ENCODE measurements around the gene VMAC.

The VMAC gene

GRCh38 chr19:5950741-5951140 is 46.1 kb downstream of the VMAC start:
- no peak overlapping the region for H3K27ac ChIP-seq (ENCODE audit: low read length)
- peaks cover 98% of the 10 kb centered on the region for H3K79me2 ChIP-seq (ENCODE audit: low read length)
- H3K27me3 ChIP-seq (ENCODE audit: low read depth, low read length) = no peaks in the 10 kb centered on the region
- H3K4me1 ChIP-seq (ENCODE audit: low read length) = peaks cover 50% of the 10 kb centered on the region
- no peak overlapping the region for H3K9ac ChIP-seq (ENCODE audit: low read length)
- peaks cover 88% of the 10 kb centered on the region for H4K20me1 ChIP-seq (ENCODE audit: insufficient read depth, low read length)
- H3K36me3 ChIP-seq (replicated peaks; ENCODE audit: low read depth, low read length) = peaks cover 48% of the 10 kb centered on the region
- peak overlapping the region; percentile 87 for H3K4me2 ChIP-seq (ENCODE audit: low read length)
- H2AFZ ChIP-seq (ENCODE audit: low read depth, low read length) = no peak overlapping the region
- TF ChIP-seq EZH2phosphoT487 (IDR thresholded peaks at IDR 0.05; ENCODE audit: low read depth) = no peak
- TF ChIP-seq, protein P1, sequence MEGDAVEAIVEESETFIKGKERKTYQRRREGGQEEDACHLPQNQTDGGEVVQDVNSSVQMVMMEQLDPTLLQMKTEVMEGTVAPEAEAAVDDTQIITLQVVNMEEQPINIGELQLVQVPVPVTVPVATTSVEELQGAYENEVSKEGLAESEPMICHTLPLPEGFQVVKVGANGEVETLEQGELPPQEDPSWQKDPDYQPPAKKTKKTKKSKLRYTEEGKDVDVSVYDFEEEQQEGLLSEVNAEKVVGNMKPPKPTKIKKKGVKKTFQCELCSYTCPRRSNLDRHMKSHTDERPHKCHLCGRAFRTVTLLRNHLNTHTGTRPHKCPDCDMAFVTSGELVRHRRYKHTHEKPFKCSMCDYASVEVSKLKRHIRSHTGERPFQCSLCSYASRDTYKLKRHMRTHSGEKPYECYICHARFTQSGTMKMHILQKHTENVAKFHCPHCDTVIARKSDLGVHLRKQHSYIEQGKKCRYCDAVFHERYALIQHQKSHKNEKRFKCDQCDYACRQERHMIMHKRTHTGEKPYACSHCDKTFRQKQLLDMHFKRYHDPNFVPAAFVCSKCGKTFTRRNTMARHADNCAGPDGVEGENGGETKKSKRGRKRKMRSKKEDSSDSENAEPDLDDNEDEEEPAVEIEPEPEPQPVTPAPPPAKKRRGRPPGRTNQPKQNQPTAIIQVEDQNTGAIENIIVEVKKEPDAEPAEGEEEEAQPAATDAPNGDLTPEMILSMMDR (IDR thresholded peaks at IDR 0.05; ENCODE audit: low read depth, low read length) = no peak
- H3K9me3 ChIP-seq (ENCODE audit: insufficient read depth, low read length) = no peaks in the 10 kb centered on the region
- H3K4me3 ChIP-seq (ENCODE audit: low read length) = no peak overlapping the region

DNA sequence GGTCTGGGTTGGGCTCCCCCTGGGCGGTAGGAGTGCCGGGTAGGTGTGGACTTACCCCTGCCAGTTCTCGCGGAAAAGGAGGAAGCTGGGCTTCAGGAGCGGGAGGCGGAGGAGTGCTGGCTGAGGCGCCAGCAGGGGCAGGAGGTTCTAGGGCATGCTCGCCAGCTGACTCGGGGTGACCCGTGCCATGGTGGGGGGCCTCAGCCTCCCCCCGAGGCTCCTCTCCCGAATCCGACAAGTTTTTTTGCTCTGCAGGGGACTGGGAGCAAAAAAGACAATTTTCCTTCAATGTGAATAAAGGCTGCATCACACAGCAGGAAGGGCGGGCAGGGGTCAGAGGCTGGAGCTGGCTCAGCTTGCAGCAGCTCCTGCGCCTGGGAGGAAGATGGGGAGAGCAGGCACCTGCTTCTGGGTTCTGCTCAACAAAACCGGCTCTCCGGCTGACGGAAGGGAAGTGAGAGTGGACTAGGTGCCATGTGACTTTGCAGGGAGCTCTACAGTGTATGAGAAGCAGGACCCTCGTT is 46.7 kb downstream of the VMAC start:
- TF ChIP-seq EZH2phosphoT487 (IDR thresholded peaks at IDR 0.05; ENCODE audit: low read depth) = no peak
- TF ChIP-seq, protein P1 (IDR thresholded peaks at IDR 0.05; ENCODE audit: low read depth, low read length) = no peak
- H3K4me2 ChIP-seq (ENCODE audit: low read length) = peak overlapping the region; percentile 87
- peaks cover 51% of the 10 kb centered on the region for H3K4me1 ChIP-seq (ENCODE audit: low read length)
- peaks cover 88% of the 10 kb centered on the region for H4K20me1 ChIP-seq (ENCODE audit: insufficient read depth, low read length)
- H3K27me3 ChIP-seq (ENCODE audit: low read depth, low read length) = no peaks in the 10 kb centered on the region
- no peaks in the 10 kb centered on the region for H3K9me3 ChIP-seq (ENCODE audit: insufficient read depth, low read length)
- H3K27ac ChIP-seq (ENCODE audit: low read length) = peak overlapping the region; percentile 57
- H3K79me2 ChIP-seq (ENCODE audit: low read length) = peaks cover 98% of the 10 kb centered on the region
- H2AFZ ChIP-seq (ENCODE audit: low read depth, low read length) = no peak overlapping the region
- peak overlapping the region; percentile 26; the same call in 1 of the 2 replicates for H3K9ac ChIP-seq (ENCODE audit: low read length)
- H3K36me3 ChIP-seq (replicated peaks; ENCODE audit: low read depth, low read length) = peaks cover 47% of the 10 kb centered on the region
- H3K4me3 ChIP-seq (ENCODE audit: low read length) = peak overlapping the region; percentile 68

DNA sequence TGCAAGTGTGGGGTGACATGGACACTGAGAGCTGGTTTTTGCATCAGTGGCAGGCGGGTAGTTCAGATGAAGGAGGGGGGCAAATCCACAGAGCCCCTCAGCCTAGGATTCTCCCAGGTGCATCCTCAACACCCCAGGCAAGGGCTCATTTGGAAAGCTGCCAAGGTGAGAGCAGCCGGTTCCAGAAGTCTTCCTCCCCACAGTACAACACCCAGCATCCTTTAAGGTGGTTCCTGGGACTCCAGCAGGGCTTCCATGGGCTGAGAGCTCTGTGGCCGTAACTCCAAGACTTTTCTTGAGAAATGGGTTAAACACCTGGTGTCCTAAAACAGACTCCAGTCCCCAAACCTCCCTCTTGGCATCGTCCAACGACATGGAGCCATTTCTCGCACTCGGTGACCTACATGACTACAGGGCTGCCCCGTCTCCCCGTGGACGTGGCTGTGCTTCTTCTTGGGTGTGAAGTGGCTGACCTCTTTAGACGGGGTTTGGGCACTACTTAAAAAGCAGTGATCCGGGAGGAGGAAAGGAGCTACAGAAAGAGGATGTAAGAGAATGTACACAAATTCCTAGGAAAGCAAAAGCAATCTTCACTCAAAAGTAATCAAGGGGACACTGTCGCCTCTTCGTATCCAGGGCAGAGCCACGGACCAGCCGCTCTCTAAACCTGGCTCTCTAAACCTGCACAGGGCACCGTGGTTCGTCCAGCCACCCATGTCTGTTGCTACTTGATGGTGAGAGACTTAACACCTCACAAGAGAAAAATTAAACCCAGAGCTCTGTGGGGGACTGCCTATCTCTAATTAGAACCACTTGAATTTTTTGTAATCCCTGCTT is 47.7 kb downstream of the VMAC start:
- Histone ChIP-seq H3K9ac (ENCODE audit: low read length) (peak overlapping the region; percentile 26; the same call in 1 of the 2 replicates), H3K4me2 (ENCODE audit: low read length) (peak overlapping the region; percentile 87), H3K79me2 (ENCODE audit: low read length) (peaks cover 100% of the 10 kb centered on the region), H3K27ac (ENCODE audit: low read length) (peak overlapping the region; percentile 57), H2AFZ (ENCODE audit: low read depth, low read length) (no peak overlapping the region), H3K27me3 (ENCODE audit: low read depth, low read length) (no peaks in the 10 kb centered on the region), H3K36me3 (replicated peaks; ENCODE audit: low read depth, low read length) (peaks cover 48% of the 10 kb centered on the region), H3K4me1 (ENCODE audit: low read length) (peaks cover 51% of the 10 kb centered on the region), H4K20me1 (ENCODE audit: insufficient read depth, low read length) (peaks cover 93% of the 10 kb centered on the region), H3K9me3 (ENCODE audit: insufficient read depth, low read length) (no peaks in the 10 kb centered on the region), H3K4me3 (ENCODE audit: low read length) (peak overlapping the region; percentile 68)
- TF ChIP-seq EZH2phosphoT487 (IDR thresholded peaks at IDR 0.05; ENCODE audit: low read depth) = no peak
- TF ChIP-seq, protein P1 (IDR thresholded peaks at IDR 0.05; ENCODE audit: low read depth, low read length) = no peak

- H3K27me3 ChIP-seq (ENCODE audit: low read depth, low read length) = no peaks in the 10 kb centered on the region
- TF ChIP-seq, protein P1 (IDR thresholded peaks at IDR 0.05; ENCODE audit: low read depth, low read length) = no peak
- no peak for TF ChIP-seq EZH2phosphoT487 (IDR thresholded peaks at IDR 0.05; ENCODE audit: low read depth)
- H3K4me2 ChIP-seq (ENCODE audit: low read length) = peak overlapping the region; percentile 27
- H3K4me1 ChIP-seq (ENCODE audit: low read length) = peaks cover 51% of the 10 kb centered on the region
- H2AFZ ChIP-seq (ENCODE audit: low read depth, low read length) = no peak overlapping the region
- H3K9me3 ChIP-seq (ENCODE audit: insufficient read depth, low read length) = no peaks in the 10 kb centered on the region
- no peak overlapping the region for H3K4me3 ChIP-seq (ENCODE audit: low read length)
- peaks cover 95% of the 10 kb centered on the region for H4K20me1 ChIP-seq (ENCODE audit: insufficient read depth, low read length)
- peaks cover 100% of the 10 kb centered on the region for H3K79me2 ChIP-seq (ENCODE audit: low read length)
- peaks cover 43% of the 10 kb centered on the region for H3K36me3 ChIP-seq (replicated peaks; ENCODE audit: low read depth, low read length)
- 0 out of 2 replicates have a peak overlapping the region, but pooled peaks have one; percentile 57 for H3K27ac ChIP-seq (ENCODE audit: low read length)
- no peak overlapping the region for H3K9ac ChIP-seq (ENCODE audit: low read length)
Observed at GRCh38 chr19:5953030-5953589, 48.4 kb downstream of the VMAC start.

Data from OCI-LY3 (cell line).